K562 (cell line): Measurements from ENCODE around the gene FOXB2. TPM values are rescaled to one million over a fixed set of nuclear protein-coding genes. Genes with fewer than 3 reads are reported as not detected.

ENCODE experiments used
- ATAC-seq: fragments of 200-7000 bp; cut with Tn5 transposase; 3 replicates; pipeline ENCODE4 v1.9.1; 2020; ENCODE audit warnings: moderate library complexity
- BruUV-seq: library from RNA; stranded (reverse); fragments of 400-500 nt; replicated peaks from 2 replicates; lab custom pipeline; 2021; lab: Mats Ljungman, UMichigan
- CTCF ChIA-PET: fragments of 300-600 bp; formaldehyde crosslinking; extraction: SDS; loops from one replicate; lab custom pipeline; 2021; ENCODE audit warnings: low intra/inter-chr PET ratio; lab: Yijun Ruan, JAX
- POLR2A ChIA-PET: fragments of 300-600, 350-650 bp; sonication (Branson Sonifier 250); formaldehyde crosslinking; extraction: SDS; loops from one replicate; lab custom pipeline; 2021; ENCODE audit warnings: antibody characterized with exemption, inconsistent platforms; lab: Yijun Ruan, JAX
- DNase-seq, 4 experiments: peaks; one replicate each; pipeline versions ENCODE4 v3.0.0 to v3.0.0-alpha.2; 2011 to 2018; ENCODE audit warnings: low spot score in 3 of 4, mixed read lengths in 3 of 4; ENCODE audit errors: extremely low read depth in 1 of 4
- FAIRE-seq: peaks from 2 replicates; lab custom pipeline; 2011; peaks lifted over from hg19 to GRCh38; lab: Jason Lieb, UNC
- H2AFZ ChIP-seq: 2 replicates; pipeline ENCODE4 v1.6.0; 2011; ENCODE audit warnings: low read depth, low read length, control low read depth, inconsistent platforms
- H3K27ac ChIP-seq: fragments of 200-600 bp; 3 replicates; pipeline ENCODE4 v1.8.0; 2011; ENCODE audit warnings: low read depth, mild to moderate bottlenecking, control low read depth, inconsistent platforms, low read length, moderate library complexity, mixed read lengths; ENCODE audit errors: extremely low read depth
- H3K27me3 ChIP-seq, 2 experiments: fragments of 300-600 bp in 1 of 2; 2 replicates in 1 of 2; 3 replicates in 1 of 2; pipeline versions ENCODE4 v1.6.0 to v1.8.0; 2011; ENCODE audit warnings: inconsistent platforms in 2 of 2, low read length in 2 of 2, mild to moderate bottlenecking in 1 of 2, mixed read lengths in 1 of 2, moderate library complexity in 1 of 2; ENCODE audit not compliant: control insufficient read depth in 2 of 2, insufficient read depth in 2 of 2
- H3K36me3 ChIP-seq: fragments of 300-600 bp; 3 replicates; pipeline ENCODE4 v1.8.0; 2011; ENCODE audit warnings: mild to moderate bottlenecking, low read length, inconsistent platforms; ENCODE audit not compliant: control insufficient read depth, insufficient read depth
- H3K4me1 ChIP-seq, 2 experiments: fragments of 200-600 bp in 1 of 2; replicated peaks in 1 of 2; 2 replicates in 1 of 2; 3 replicates in 1 of 2; pipeline versions ENCODE4 v1.5.1 to v1.8.0; 2011; ENCODE audit warnings: inconsistent platforms in 2 of 2, low read length in 2 of 2, mild to moderate bottlenecking in 1 of 2, mixed read lengths in 1 of 2, moderate library complexity in 1 of 2; ENCODE audit not compliant: control insufficient read depth in 2 of 2, insufficient read depth in 2 of 2
- H3K4me2 ChIP-seq: 2 replicates; pipeline ENCODE4 v1.6.1; 2011; ENCODE audit warnings: low read length, control low read depth, inconsistent platforms, mixed read lengths; ENCODE audit not compliant: insufficient read depth
- H3K4me3 ChIP-seq: fragments of 200-600 bp; sonication (generic), shearing (Covaris generic); 2 replicates; pipeline ENCODE4 v1.5.1; 2016; ENCODE audit warnings: control low read depth, inconsistent platforms
- H3K79me2 ChIP-seq: fragments of 200-600 bp; 3 replicates; pipeline ENCODE4 v1.8.0; 2011; ENCODE audit warnings: low read length, inconsistent platforms; ENCODE audit not compliant: control insufficient read depth, insufficient read depth
- H3K9ac ChIP-seq, 2 experiments: 2 replicates each; pipeline versions ENCODE4 v1.6.0 to v1.6.1; 2011; ENCODE audit warnings: low read depth in 2 of 2, low read length in 2 of 2, control low read depth in 1 of 2, inconsistent platforms in 1 of 2, mild to moderate bottlenecking in 1 of 2, mixed read lengths in 1 of 2; ENCODE audit not compliant: insufficient read depth in 1 of 2
- H3K9me1 ChIP-seq: one replicate; pipeline ENCODE4 v1.6.0; 2011; ENCODE audit warnings: inconsistent platforms, mild to moderate bottlenecking, low read length, moderate library complexity; ENCODE audit not compliant: control insufficient read depth, insufficient read depth
- H3K9me3 ChIP-seq: replicated peaks from 2 replicates; pipeline ENCODE4 v1.5.1; 2011; ENCODE audit warnings: low read depth, low read length, inconsistent platforms; ENCODE audit not compliant: control insufficient read depth, insufficient read depth
- H4K20me1 ChIP-seq: replicated peaks from 2 replicates; pipeline ENCODE4 v1.6.1; 2011; ENCODE audit warnings: low read length, inconsistent platforms, mixed read lengths; ENCODE audit not compliant: control insufficient read depth, insufficient read depth
- CHD7 ChIP-seq: fragments of 200-600 bp; sonication (generic); IDR thresholded peaks from one replicate; pipeline ENCODE4 v1.6.1; 2012; ENCODE audit warnings: mild to moderate bottlenecking, low read depth, low read length, inconsistent platforms
- ELF1 ChIP-seq: fragments of 200-800 bp; sonication (Bioruptor generic); IDR thresholded peaks from 2 replicates; pipeline ENCODE4 v1.6.1; 2016; ENCODE audit warnings: missing genetic modification characterization, missing compliant biosample characterization
- EP300 ChIP-seq: IDR thresholded peaks from 2 replicates; pipeline ENCODE4 v1.6.1; 2012; ENCODE audit warnings: low read length, improper control_type of control experiment
- GABPA ChIP-seq: fragments of 200-800 bp; sonication (Bioruptor generic); conservative IDR thresholded peaks from 2 replicates; pipeline ENCODE4 v1.6.1; 2016; ENCODE audit warnings: low read depth, missing genetic modification characterization, missing compliant biosample characterization
- RNF219 ChIP-seq: fragments of 250-450 bp; sonication (Bioruptor Pico); IDR thresholded peaks from 2 replicates; pipeline ENCODE4 v1.5.0; 2022; ENCODE audit warnings: mild to moderate bottlenecking
- TGIF2 ChIP-seq: sonication (generic); formaldehyde crosslinking; IDR thresholded peaks from 2 replicates; pipeline ENCODE4 v1.8.1; 2022; ENCODE audit warnings: mild to moderate bottlenecking, missing genetic modification reagents, moderate library complexity
- ZNF212 ChIP-seq: fragments of 450-650 bp; formaldehyde crosslinking; IDR thresholded peaks from 2 replicates; pipeline ENCODE4 v1.4.0; 2020; ENCODE audit warnings: mild to moderate bottlenecking
- WGBS: fragments of 100-300 bp; shearing (Covaris generic); methylation state at CpG from one replicate; pipeline ENCODE4 v1.1.6; 2016; ENCODE audit warnings: low coverage, mixed read lengths; ENCODE audit not compliant: insufficient coverage; ENCODE audit errors: missing lambda C conversion rate; 5-methylcytosine and 5-hydroxymethylcytosine counted together
- in situ Hi-C: fragments of 300-500 bp; cut with MboI; formaldehyde crosslinking; loops from 4 replicates; pipeline ENCODE4 v1.15.0; 2018; ENCODE audit warnings: inconsistent platforms, mixed read lengths
- intact Hi-C: fragments of 100-400 bp; cut with micrococcal nuclease; formaldehyde crosslinking; loops from 2 replicates; pipeline ENCODE4 v1.14.2; 2022
- polyA plus RNA-seq, 8 experiments: library from polyadenylated mRNA; depleted of rRNA in 4 of 8; stranded (reverse) in 5 of 8; unstranded in 3 of 8; fragments of >200 nt; fragmentation: Nextera tagmentation in 2 of 8; fragmentation: Illumina TruSeq in 1 of 8; extraction: Ambion mirVana in 2 of 8; extraction: Trizol in 1 of 8; gene quantifications; 2 replicates each; pipeline versions ENCODE4 v1.2.1 to v1.2.3, GENCODE V29; 2011 to 2014; ENCODE audit warnings: inconsistent platforms in 1 of 8, missing spikeins in 1 of 8
- total RNA-seq, 7 experiments: library from RNA; depleted of rRNA in 6 of 7; stranded (reverse); fragments of >200 nt in 6 of 7; fragmentation: Illumina TruSeq in 2 of 7; extraction: Trizol in 2 of 7; gene quantifications; 2 replicates each; pipeline versions ENCODE4 v1.2.1 to v1.2.3, GENCODE V29; 2011 to 2021; ENCODE audit warnings: low replicate concordance in 1 of 7

FOXB2 gene
- total and polyA plus RNA-seq, 9 of the 15 experiments (the other 6 are each of a cell fraction or from before 2014, with no cell fraction given), result not detected

GRCh38 chr9:77021922-77022782, 2.7 kb downstream of the FOXB2 start:
- in situ Hi-C loops (no loop called here), intact Hi-C loops (no loop called here)
- no peak overlapping the region for H3K4me2 ChIP-seq
- CTCF ChIA-PET, result no interaction called here
- H2AFZ ChIP-seq, result no peak overlapping the region
- ATAC-seq (no peak), DNase-seq (no peak), FAIRE-seq (no peak)
- peaks cover 0 to 46% of the 10 kb centered on the region in 2 experiments; a peak in 2 of 5 replicates for H3K27me3 ChIP-seq
- 26% methylated on average over 35 of the region's 37 CpGs for WGBS
- no peak overlapping the region for H3K27ac ChIP-seq
- no peaks in the 10 kb centered on the region for H3K9me3 ChIP-seq
- BruUV-seq, result no TSS peak
- H3K9ac ChIP-seq, result no peak overlapping the region
- no peaks in the 10 kb centered on the region for H3K9me1 ChIP-seq
- H3K4me1 ChIP-seq, result no peaks in the 10 kb centered on the region; a peak in 2 of 5 replicates
- POLR2A ChIA-PET, result interaction anchor here (0.6 to 0.8 kb wide), 2 partner anchors 19 to 130 kb away, joined by 3 to 4 read pairs; no protein-coding TSS in a partner anchor
- H3K79me2 ChIP-seq, result no peaks in the 10 kb centered on the region
- no peak overlapping the region for H3K4me3 ChIP-seq
- no peaks in the 10 kb centered on the region for H4K20me1 ChIP-seq
- H3K36me3 ChIP-seq, result no peaks in the 10 kb centered on the region
- TF ChIP-seq RNF219, result no peak
- TF ChIP-seq TGIF2 (CRISPR knock-in tag), result no peak
- TF ChIP-seq CHD7, result no peak
- TF ChIP-seq GABPA (tag), result no peak
- no peak for TF ChIP-seq ZNF212 (CRISPR knock-in tag)
- TF ChIP-seq EP300, result no peak
- no peak for TF ChIP-seq ELF1 (tag)
